DND-41 (cell line): ENCODE results near the gene TTLL4.

Experiments
- EZH2 ChIP-seq: IDR thresholded peaks from 3 replicates; pipeline ENCODE4 v1.6.1; 2012; ENCODE audit warnings: borderline replicate concordance, low read depth, mild to moderate bottlenecking, moderate library complexity, low read length, inconsistent platforms; ENCODE audit not compliant: severe bottlenecking
- TF ChIP-seq, protein P1 (sequence below): IDR thresholded peaks from 2 replicates; pipeline ENCODE4 v1.5.1; 2012; ENCODE audit warnings: borderline replicate concordance, low read length, moderate library complexity, mild to moderate bottlenecking; ENCODE audit not compliant: poor library complexity, severe bottlenecking; ENCODE audit errors: extremely low read depth

DNA sequence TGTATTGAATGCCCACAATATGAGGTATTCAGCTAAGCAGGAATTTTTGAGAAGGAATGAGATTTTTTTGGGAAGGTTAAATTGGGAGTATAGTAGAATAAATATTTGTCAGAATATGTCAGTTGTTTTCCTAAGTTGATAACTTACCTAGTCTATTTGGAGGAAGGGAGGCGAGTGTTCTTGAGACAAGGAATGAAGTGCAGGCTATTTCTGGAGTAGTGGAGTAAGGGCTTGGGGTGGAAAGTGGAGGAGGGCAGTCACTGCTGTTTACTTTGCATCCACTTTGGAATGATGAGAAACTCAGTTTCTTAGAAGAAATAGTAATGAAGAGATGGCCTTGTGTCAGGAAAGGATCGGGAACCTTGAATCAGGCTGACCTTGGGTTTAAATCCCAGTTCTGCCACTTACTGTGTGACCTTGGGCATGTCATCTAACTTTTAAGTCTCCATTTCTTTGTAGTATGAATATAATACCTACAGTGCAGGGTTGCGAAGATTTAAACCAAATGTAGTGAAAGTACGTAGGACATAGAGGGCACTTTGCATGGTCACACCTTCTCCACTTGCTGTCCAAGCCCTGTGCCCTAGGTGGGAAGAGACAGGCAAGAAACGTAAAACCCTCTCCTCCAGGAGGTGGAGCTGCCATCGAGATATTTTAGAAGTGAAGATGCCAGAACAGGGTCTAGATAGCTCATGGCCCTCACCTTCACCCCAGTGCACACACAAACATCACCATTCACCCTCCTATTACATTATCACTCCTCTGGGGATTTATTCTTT is 46.2 kb downstream of the TTLL4 start:
- no peak for TF ChIP-seq EZH2
- TF ChIP-seq, protein P1, sequence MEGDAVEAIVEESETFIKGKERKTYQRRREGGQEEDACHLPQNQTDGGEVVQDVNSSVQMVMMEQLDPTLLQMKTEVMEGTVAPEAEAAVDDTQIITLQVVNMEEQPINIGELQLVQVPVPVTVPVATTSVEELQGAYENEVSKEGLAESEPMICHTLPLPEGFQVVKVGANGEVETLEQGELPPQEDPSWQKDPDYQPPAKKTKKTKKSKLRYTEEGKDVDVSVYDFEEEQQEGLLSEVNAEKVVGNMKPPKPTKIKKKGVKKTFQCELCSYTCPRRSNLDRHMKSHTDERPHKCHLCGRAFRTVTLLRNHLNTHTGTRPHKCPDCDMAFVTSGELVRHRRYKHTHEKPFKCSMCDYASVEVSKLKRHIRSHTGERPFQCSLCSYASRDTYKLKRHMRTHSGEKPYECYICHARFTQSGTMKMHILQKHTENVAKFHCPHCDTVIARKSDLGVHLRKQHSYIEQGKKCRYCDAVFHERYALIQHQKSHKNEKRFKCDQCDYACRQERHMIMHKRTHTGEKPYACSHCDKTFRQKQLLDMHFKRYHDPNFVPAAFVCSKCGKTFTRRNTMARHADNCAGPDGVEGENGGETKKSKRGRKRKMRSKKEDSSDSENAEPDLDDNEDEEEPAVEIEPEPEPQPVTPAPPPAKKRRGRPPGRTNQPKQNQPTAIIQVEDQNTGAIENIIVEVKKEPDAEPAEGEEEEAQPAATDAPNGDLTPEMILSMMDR = no peak
